GM18867 (cell line): ENCODE results near the gene DONSON.
"Not testable (repeated sequence)": the region's sequence is repeated elsewhere in the genome, so short reads cannot be mapped to it uniquely, and the experiment has no call there.

Source experiments
- ATAC-seq: cut with Tn5 transposase; IDR thresholded peaks from one replicate; pipeline ENCODE4 v1.9.1; 2021; ENCODE audit warnings: mild to moderate bottlenecking, moderate library complexity; ENCODE audit not compliant: unreplicated experiment

The DONSON gene, protein sequence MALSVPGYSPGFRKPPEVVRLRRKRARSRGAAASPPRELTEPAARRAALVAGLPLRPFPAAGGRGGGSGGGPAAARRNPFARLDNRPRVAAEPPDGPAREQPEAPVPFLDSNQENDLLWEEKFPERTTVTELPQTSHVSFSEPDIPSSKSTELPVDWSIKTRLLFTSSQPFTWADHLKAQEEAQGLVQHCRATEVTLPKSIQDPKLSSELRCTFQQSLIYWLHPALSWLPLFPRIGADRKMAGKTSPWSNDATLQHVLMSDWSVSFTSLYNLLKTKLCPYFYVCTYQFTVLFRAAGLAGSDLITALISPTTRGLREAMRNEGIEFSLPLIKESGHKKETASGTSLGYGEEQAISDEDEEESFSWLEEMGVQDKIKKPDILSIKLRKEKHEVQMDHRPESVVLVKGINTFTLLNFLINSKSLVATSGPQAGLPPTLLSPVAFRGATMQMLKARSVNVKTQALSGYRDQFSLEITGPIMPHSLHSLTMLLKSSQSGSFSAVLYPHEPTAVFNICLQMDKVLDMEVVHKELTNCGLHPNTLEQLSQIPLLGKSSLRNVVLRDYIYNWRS

DNA sequence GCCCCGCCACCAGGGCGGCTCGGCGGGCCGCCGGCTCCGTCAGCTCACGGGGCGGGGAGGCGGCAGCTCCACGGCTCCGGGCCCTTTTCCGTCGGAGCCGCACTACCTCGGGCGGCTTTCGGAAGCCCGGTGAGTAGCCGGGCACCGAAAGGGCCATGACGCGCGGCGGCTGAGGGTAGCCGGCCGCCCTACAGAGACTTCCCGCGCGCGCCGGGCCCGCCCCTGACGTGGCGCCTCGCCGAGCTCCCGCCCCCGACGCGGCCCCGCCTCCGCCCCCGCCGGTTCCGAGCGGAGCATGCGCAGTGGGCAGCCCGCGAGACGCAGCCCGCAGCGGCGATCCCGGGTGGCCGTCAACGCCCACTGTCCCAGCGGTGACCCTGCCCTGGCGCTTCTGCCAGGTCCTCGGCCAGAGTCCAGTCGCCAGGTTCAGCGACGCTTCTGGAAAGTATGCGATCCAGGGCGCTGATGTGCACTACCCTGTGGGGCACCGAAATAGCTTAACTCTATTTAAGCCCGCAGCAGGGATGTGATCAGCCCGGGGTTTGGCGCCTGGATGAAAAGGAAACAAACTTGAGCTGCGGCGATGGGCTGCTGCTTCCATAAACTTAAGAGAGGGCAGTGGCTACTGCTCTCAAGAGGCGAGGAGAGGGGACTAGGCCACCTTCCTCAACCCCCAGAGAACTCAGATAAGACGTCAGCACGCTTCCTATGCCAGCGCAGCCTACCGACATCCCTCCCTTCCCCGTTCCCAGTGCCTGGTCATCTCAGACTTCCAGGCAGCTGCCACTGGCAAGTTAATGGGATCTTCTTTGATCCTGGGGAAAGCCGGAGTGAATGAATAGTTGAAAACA lies at the start of gene DONSON:
Gene DONSON, minus strand, starts transcription at position 200 of the 851 bp plus-strand sequence. Its CDS starts 43 bp downstream, at position 157.
- ATAC-seq, result peak; percentile 91

DNA sequence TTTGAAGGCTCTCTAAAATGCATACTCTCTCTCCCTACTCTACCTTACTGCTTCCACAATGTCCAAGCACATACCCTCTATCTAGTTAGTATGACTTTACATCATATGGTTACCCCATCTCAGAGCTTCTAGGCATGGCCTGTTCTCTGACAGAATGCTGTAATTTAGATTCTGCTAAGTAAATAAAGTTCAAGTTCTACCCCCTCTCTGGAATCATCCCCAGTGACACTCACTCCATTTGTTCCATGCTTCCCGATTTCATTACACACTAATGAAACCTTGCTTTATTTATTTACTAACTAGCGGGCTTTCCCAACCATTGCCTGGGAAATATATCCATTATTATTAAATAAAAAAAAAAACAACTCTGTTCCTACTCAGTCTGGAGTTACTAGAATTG lies 45.8 kb upstream of the DONSON start:
- no peak for ATAC-seq

DNA sequence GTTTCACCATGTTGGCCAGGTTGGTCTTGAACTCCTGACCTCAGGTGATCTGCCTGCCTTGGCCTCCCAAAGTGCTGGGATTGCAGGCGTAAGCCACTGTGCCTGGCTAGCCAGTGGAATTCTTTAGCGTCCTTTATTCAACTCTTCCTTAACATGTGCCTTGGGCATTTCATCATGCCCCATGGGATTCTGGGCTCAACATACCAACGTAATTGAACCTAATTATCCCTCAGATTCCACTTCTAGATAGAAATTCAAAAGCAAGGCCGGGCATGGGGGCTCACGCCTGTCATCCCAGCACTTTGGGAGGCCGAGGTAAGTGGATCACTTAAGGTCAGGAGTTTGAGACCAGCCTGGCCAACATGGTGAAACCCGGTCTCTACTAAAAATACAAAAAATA lies 37.7 kb upstream of the DONSON start:
- ATAC-seq, result not testable (repeated sequence)

DNA sequence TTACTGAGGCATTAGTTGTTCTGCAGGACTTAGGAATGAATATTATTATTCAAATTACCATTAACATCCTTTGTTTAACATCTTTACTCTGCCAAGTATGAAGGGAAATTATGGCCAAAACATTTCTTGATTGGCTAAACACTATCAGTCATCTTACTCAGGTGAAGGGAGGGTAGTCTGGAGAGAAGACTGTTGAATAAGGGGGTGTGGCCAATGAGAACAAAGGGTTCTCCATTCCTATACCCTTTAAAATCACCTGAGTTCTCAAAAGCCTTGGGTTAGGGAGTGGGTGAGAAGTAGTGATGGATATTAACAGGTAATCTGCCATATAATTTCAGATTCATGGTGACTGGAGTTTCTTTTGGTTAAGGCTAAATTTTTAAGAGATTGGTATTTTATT lies 33.8 kb upstream of the DONSON start:
- no peak for ATAC-seq

DNA sequence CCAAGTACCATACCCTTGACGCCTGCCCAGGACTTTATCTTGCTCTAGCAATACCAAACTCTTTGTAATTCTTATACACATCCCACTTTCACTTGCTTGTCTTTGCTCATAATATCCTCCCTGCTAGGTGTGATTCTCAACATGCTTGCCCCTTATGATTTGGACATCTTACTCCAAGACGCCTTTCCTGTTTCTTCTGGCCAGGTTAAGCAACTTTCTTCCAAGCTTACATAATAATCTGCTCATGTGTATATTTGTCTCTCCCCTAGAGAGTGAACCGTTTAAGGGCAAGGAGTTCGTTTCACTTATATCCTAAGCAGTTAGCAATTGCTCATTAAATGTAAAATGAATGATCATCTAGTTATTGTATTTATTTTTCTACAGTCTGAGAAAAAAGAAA lies 31.2 kb upstream of the DONSON start:
- no peak for ATAC-seq

DNA sequence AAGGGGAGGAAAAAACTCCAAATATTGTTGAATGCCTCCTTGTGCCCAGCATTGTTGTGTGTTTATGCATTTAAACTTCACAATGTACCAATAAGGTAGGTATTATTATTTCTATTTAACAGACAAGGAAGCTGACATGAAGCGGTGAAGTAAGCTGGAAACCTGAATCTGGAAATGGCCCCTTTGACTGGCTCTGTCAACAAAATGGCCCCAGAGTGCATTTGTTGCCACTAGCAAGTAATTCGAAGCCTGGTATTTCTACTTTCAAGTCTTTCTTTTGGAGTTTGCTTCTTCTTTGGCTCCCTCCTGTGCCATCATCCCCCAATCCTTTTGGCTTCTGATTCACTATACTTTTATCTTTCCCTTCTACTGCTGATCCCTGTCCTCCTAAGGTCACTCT lies 29.9 kb upstream of the DONSON start:
- no peak for ATAC-seq

DNA sequence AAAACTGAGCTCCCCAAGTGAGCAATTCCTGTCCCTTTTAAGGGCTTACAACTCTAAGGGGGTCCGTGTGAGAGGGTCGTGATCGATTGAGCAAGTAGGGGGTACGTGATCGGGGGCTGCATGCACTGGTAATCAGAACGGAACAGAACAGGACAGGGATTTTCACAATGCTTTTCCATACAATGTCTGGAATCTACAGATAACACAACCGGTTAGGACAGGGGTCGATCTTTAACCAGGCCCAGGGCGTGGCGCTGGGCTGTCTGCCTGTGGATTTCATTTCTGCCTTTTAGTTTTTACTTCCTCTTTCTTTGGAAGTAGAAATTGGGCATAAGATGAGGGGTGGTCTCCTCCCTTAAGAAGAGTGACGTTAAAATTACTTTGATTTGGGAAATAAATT lies 29.1 kb upstream of the DONSON start:
- not testable (repeated sequence) for ATAC-seq

DNA sequence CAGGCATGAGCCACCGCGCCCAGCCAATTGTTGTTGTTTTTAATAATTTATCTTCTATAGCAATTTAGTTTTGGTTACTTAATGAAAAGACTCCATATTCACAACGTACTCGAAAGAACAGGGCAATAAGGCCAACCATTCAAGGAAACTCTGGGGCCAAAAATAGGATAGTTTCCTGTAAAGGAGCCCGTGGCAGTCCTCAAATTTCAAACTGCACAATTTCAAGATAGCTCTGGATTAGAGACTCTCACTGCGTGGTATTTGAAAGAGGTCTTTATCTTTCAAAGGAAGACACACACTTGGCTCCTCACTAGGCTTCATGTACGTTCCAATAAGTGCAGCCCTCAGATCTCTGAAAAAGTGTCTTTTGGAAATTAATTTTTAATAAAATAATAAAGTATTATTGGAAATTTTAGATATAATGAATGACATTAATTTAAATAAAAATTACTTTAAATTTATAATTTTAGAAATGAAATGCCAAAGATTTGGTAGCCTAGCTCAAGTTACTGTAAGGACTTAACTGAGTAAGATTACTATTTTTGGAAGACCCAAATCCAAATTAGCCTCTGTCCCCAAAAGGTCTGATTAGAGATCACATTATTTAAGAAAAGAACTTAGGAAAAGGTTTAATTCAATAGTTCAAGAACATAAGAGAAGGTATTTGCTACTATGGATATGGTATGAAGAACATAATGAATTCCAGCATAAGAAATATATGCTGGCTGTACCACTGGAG lies 22.7 kb upstream of the DONSON start:
- no peak for ATAC-seq

DNA sequence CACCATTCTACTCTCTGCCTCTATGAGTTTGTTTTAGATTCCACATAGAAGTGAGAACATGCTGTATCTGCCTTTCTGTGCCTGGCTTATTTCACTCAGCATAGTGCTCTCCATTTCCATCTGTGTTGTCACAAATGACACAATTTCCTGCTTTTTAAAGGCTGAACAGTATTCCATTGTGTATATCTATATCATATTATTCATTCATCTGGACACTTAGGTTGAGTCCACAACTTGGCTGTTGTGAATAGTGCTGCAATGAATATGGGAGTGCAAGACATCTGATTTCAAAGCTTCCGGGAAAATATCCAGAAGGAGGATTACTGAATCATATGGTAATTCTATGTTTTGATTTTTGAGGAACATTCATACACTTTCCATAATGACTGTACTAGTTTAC lies 20.1 kb upstream of the DONSON start:
- no peak for ATAC-seq

DNA sequence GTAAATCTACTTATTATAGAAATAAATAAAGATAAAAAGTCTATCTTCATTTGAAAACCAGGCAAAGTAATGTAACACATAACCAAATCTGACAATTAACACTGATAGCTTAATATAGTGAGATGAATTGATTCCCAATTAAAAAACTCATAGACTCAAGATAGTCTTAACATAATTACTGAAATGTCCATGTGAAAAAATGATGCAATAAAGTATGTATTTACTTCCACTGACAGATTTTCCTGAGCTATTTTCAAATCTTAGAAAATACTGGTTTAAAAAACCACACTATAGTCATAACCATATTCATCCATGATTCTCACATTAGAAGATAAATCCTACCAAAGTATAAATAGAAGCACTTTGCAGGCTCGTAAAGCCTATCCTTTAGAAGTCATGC lies 9.6 kb upstream of the DONSON start:
- ATAC-seq, result no peak

DNA sequence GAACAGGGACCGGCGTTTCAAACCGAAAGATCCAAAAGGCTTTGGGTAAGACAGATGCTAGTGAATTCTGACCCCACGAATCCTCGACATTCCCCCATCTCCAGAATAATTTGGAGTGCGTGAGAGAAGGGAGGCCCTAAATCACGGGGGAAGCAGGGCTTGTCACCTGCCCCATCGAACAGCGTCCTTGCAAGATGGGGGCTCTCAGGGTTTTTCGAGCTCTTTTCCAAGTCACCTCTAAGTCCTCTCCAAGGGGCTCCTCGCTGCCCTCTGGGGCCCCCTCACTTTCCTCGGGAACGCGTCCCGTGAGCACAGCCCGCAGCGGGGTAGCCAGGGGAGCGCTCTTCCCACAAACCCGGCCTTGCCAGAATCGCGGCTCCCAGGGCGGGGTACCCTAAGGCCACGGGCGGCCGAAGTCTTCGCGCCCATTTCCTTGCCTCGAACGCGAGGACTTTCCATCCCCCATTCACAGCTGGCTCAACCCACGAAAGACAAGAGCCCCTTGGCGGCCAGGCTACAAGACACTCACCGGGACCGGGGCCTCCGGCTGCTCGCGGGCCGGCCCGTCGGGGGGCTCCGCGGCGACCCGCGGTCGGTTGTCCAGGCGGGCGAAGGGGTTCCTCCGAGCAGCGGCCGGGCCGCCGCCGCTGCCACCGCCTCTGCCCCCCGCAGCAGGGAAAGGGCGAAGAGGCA lies 546 bp downstream of the DONSON start:
- peak; percentile 38 for ATAC-seq

DNA sequence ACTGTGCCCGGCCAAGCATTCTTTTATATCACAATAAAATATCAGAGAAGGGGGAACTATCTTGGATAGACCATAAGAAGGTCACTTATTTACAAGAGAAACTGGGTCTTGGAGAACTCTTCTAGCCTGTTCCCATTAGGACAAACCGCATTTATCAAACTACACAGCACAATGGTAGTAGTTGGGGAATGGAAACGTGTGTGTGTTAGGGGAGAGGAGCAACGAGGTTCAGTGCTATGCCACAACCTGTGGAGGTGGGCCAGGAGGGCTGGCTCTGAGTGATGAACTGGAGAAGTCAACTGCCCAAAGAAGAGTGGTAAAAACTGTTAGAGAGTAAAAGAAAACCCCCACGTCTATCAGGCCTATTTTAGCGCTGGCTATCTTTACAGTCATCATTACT lies 1.6 kb downstream of the DONSON start:
- ATAC-seq, result no peak

DNA sequence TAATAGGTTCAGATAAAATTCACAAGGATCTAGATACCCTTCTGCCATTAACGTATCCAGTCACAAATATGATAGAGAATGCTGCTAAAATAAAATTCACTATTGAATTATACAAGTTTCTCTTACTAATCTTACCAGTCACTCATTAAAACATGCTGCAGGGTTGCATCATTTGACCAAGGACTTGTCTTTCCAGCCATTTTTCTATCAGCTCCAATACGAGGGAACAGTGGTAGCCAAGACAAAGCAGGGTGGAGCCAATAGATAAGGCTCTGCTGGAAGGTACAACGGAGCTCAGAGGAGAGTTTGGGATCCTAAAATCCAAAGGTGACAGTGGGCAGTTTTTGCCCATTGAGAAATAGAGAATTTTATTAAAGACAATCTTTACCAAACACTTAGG lies 4.0 kb downstream of the DONSON start:
- ATAC-seq, result no peak

DNA sequence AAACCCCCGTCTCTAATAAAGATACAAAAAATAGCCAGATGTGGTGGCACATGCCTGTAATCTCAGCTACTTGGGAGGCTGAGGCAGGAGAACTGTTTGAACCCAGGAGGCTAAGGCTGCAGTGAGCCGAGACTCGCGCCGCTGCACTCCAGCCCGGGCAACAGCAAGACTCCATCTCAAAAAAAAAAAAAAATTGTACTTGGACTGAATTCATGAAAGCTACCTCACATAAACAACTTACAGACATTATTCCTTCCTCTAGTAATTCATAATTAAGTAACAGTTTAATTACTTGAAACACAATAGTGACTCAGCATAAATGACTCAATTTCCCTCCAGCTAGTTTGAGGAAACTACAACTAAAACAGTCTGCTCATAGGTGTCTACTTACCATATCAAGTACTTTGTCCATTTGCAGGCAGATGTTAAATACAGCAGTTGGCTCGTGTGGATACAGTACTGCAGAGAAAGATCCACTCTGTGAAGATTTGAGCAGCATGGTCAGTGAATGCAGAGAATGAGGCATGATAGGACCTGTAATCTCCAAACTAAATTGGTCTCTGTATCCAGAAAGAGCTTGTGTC lies 9.4 kb downstream of the DONSON start:
- no peak for ATAC-seq

DNA sequence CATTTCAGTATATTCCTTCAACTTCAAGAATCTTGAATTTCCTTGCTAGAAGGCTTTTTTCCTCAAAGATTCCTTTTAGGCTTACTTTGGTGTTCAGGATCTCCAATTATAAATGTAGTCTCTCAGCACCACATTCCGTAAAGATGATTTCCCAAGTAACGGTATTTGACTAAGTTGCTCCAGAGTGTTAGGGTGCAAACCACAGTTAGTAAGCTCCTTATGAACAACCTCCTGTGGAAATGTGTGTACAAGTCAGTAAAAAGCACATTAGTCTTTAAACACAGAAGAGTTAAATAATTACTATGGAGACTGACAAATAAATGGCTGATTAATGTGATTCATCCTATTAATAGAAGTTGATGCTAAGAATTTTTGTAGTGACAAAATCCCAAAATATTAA lies 10.3 kb downstream of the DONSON start:
- ATAC-seq, result no peak

DNA sequence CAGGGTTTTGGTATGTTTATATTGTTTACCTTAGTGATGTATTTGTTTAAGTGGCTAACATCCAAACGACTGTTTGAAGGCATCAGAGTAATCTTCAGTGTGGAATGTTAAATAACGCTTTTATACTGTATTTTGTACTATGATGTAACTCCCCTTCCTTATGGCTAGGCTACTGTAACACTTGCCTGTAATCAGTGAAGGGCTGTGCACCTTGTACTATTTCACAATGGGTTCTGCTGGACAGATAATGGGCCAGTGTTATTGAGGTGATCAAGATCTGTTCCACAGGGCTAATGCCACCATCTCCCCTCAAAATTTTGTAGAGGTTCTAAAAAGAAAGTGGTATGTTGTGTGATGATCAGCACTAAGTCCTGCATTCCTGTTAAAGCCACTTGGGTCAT lies 11.7 kb downstream of the DONSON start:
- ATAC-seq, result not testable (repeated sequence)

DNA sequence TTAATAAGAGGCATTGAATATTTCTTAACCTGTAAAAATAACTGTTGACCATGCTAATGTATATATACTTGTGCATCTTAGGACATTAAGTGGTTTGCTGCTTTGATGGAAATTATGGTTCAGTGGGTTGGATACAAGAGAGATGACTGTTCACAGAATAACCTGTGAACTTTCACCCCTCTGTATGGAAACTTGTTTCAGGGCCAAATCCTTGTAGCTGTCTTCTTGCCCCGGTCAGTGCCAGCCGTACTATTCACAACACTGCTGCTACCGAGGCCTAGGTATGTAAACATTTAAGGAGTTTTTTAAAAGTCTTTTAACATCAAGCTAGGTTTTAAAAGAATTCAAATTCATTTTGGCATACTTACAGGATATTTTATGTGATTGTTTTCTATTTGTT lies 16.1 kb downstream of the DONSON start:
- ATAC-seq, result no peak

DNA sequence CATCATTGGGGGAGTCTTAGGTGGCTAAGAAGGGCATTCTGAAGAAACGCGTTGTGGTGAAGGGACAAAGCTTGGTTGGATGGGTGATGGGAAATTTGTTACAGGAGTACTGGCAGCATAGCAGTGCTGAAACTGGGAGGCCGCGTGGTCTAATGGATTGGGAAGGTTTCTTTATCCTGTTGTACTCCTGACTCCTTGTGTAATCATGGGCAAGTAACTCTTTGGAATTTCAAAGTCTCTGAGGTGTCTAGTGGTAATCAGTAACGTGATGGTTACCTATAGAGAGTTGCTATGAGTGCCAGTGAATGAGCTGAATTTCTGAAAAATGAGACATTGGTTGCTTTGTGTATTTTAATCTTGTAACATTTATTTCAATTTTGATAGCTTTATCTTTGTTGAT lies 18.5 kb downstream of the DONSON start:
- no peak for ATAC-seq

DNA sequence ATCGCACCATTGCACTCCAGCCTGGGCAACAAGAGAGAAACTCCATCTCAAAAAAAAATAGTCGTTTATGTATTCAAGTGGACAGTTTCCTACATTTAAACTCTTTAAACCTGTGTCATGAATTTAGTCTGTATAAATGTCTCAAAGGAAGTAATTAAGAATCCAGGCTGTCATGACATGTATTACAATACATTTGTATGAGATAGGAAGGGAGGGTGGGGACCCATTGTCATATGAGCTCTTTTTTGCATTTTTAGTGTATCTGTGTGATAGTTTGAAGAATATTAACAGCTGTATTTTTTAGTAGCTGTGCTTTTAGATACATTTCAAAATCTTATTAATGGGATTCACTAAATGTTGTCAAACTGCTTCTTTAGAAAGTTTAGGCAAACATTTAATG lies 20.0 kb downstream of the DONSON start:
- ATAC-seq, result no peak

DNA sequence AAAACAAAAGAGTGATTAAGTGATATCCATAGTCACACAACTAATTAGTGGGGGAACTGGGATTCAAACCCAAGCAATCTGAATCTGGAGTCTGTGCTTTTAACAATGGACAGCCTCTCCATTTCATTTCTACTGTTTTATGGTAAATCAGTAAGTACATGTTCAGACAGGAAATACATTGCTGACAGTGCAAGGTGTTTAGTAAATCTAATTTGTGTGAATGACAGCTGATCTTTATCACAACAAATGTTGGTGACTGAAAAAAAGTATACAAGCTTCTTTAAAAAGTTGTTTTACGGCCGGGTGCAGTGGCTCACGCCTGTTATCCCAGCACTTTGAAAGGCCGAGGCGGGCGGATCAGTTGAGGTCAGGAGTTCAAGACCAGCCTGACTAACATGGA lies 20.6 kb downstream of the DONSON start:
- no peak for ATAC-seq
